Keratinocyte (primary cell): ENCODE data around the gene FHIP1A. TPM values are rescaled to one million over a fixed set of nuclear protein-coding genes. Genes with fewer than 3 reads are reported as not detected.

ENCODE experiments used
- DNase-seq: peaks from one replicate; pipeline ENCODE4 v3.0.0-alpha.2; 2011; ENCODE audit warnings: low read depth, missing footprints, low spot score
- FAIRE-seq: peaks from 2 replicates; lab custom pipeline; 2011; peaks lifted over from hg19 to GRCh38; lab: Jason Lieb, UNC
- H2AFZ ChIP-seq: 2 replicates; pipeline ENCODE4 v1.6.0; 2012; ENCODE audit warnings: low read length, control low read depth, inconsistent platforms; ENCODE audit not compliant: control insufficient read depth
- H3K27ac ChIP-seq: 2 replicates; pipeline ENCODE4 v1.5.1; 2011; ENCODE audit warnings: low read length; ENCODE audit not compliant: control insufficient read depth, insufficient read depth
- H3K27me3 ChIP-seq: 3 replicates; pipeline ENCODE4 v1.6.0; 2011; ENCODE audit warnings: low read length; ENCODE audit not compliant: control insufficient read depth, insufficient read depth; ENCODE audit errors: extremely low read depth
- H3K36me3 ChIP-seq, 2 experiments: 2 replicates in 1 of 2; 3 replicates in 1 of 2; pipeline ENCODE4 v1.5.1; 2011; ENCODE audit warnings: low read length in 2 of 2, mild to moderate bottlenecking in 1 of 2; ENCODE audit not compliant: control insufficient read depth in 2 of 2, insufficient read depth in 2 of 2; ENCODE audit errors: extremely low read depth in 1 of 2
- H3K4me1 ChIP-seq: 3 replicates; pipeline ENCODE4 v1.5.1; 2011; ENCODE audit warnings: low read length; ENCODE audit not compliant: control insufficient read depth, insufficient read depth; ENCODE audit errors: extremely low read depth
- H3K4me2 ChIP-seq: 3 replicates; pipeline ENCODE4 v1.6.0; 2011; ENCODE audit warnings: low read depth, low read length; ENCODE audit not compliant: control insufficient read depth, insufficient read depth; ENCODE audit errors: extremely low read depth
- H3K4me3 ChIP-seq, 3 experiments: fragments of 200-600 bp in 1 of 3; sonication (generic) in 1 of 3; 2 replicates in 2 of 3; 3 replicates in 1 of 3; pipeline ENCODE4 v1.5.1; 2011 to 2016; ENCODE audit warnings: low read length in 3 of 3, mild to moderate bottlenecking in 3 of 3, control low read depth in 2 of 3, inconsistent platforms in 1 of 3, low read depth in 1 of 3, mixed read lengths in 1 of 3, mixed run types in 1 of 3, moderate library complexity in 1 of 3; ENCODE audit not compliant: control insufficient read depth in 2 of 3, insufficient read depth in 2 of 3; ENCODE audit errors: extremely low read depth in 1 of 3
- H3K79me2 ChIP-seq: 2 replicates; pipeline ENCODE4 v1.6.0; 2012; ENCODE audit warnings: low read length; ENCODE audit not compliant: control insufficient read depth, insufficient read depth
- H3K9ac ChIP-seq: 3 replicates; pipeline ENCODE4 v1.6.0; 2011; ENCODE audit warnings: low read length; ENCODE audit not compliant: control insufficient read depth, insufficient read depth; ENCODE audit errors: extremely low read depth
- H3K9me1 ChIP-seq: 3 replicates; pipeline ENCODE4 v1.6.0; 2011; ENCODE audit warnings: low read length; ENCODE audit not compliant: control insufficient read depth, insufficient read depth; ENCODE audit errors: extremely low read depth
- H3K9me3 ChIP-seq: 2 replicates; pipeline ENCODE4 v1.5.1; 2012; ENCODE audit warnings: low read depth, low read length; ENCODE audit not compliant: control insufficient read depth
- H4K20me1 ChIP-seq: 3 replicates; pipeline ENCODE4 v1.6.0; 2011; ENCODE audit warnings: low read length; ENCODE audit not compliant: control insufficient read depth, insufficient read depth; ENCODE audit errors: extremely low read depth
- CTCF ChIP-seq, 3 experiments: IDR thresholded peaks in 1 of 3; conservative IDR thresholded peaks in 1 of 3; optimal IDR thresholded peaks in 1 of 3; 2 replicates in 2 of 3; 3 replicates in 1 of 3; pipeline versions ENCODE3 to v1.5.1; 2011; ENCODE audit warnings: low read length in 3 of 3, mild to moderate bottlenecking in 3 of 3, moderate library complexity in 2 of 3, control low read depth in 1 of 3, inconsistent platforms in 1 of 3; ENCODE audit not compliant: insufficient read depth in 2 of 3; ENCODE audit errors: extremely low read depth in 1 of 3
- EZH2 ChIP-seq: IDR thresholded peaks from one replicate; pipeline ENCODE4 v1.6.1; 2012; ENCODE audit warnings: inconsistent platforms, mild to moderate bottlenecking, low read length, moderate library complexity
- dilution Hi-C: fragments of 300-500 bp; cut with MboI; formaldehyde crosslinking; loops from one replicate; pipeline ENCODE4 v1.7.0; 2020; ENCODE audit warnings: low sequenced_read_pairs; ENCODE audit not compliant: extremely low pct_ligation_motif_present
- polyA plus RNA-seq, 5 experiments: library from polyadenylated mRNA; depleted of rRNA in 3 of 5; stranded (reverse) in 3 of 5; stranded (forward) in 1 of 5; unstranded in 1 of 5; fragments of >200 nt; gene quantifications; 1 replicate in 1 of 5; 2 replicates in 3 of 5; 3 replicates in 1 of 5; pipeline versions ENCODE4 v1.2.1 to v1.2.3, GENCODE V29; 2011 to 2012; ENCODE audit warnings: missing spikeins in 2 of 5, low read depth in 1 of 5, low replicate concordance in 1 of 5

Gene FHIP1A
- polyA plus RNA-seq, 1 donor (not counting 4 experiments of a cell fraction or from before 2014, with no cell fraction given) = 13.4 TPM

- DNase-seq = no peak
- Histone ChIP-seq H3K9me1 (no peaks in the 10 kb centered on the region), H3K36me3 (no peaks in the 10 kb centered on the region), H3K79me2 (peaks cover 26% of the 10 kb centered on the region), H3K27ac (no peak overlapping the region), H2AFZ (no peak overlapping the region), H4K20me1 (no peaks in the 10 kb centered on the region), H3K4me1 (peaks cover 34% of the 10 kb centered on the region), H3K27me3 (no peaks in the 10 kb centered on the region), H3K4me2 (no peak overlapping the region), H3K4me3 (no peak overlapping the region), H3K9ac (no peak overlapping the region), H3K9me3 (no peaks in the 10 kb centered on the region)
- dilution Hi-C loops = no loop called here
- FAIRE-seq = no peak
- TF ChIP-seq CTCF (optimal IDR thresholded peaks at IDR 0.05 in 1 of 3, IDR thresholded peaks at IDR 0.05 in 1 of 3, conservative IDR thresholded peaks at IDR 0.05 in 1 of 3; ENCODE audit: extremely low read depth in 1 of 3, insufficient read depth in 2 of 3, low read length in 3 of 3) = no peak
Observed at GRCh38 chr4:151407018-151407417, 2.0 kb upstream of the FHIP1A start.

DNA sequence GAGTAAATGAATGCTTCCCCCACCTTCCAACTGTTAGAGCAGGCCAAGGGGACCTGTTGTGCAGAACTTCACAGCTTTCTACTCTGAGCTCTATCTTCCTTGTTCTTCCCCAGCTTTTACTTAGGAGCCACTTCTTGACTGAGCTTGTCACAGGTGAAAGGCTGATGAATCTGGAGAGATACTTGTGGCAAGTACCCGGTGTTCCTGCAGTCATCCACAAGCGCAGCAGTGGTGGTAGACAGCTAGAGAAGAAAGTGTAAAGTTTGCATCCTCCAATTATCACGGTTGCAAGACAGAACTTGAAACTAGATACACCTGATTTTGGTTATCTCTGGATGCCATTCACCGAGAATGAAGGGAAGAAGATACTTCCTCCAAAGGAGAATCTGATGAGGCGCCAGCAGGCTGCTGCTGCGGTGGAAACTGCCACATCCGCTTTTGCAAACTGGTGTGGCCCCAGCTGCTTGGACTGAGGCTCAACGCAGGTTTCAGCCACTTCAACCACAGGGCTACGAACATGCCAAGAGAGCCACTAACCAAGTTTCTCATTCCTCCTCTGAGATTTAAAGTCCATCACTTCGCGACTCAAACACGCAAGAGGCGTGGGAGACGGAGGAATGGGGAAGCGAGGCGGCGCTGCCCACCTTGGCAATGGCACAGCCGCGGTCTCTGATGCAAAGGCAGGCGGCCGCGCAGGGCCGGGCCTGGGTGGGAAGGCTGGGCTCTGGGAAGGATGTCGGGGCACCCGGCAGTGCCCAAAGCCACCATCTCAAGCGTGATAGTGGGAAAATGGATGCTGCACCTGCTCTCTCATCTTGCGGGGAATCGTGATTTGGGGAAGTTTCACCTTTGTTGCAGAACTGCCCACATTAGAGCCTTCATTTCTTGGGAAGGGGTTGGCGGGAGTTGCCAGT, 1.3 kb upstream of the FHIP1A start:
- Histone ChIP-seq H3K4me3 (peak overlapping the region; percentile 56 to 88 (median 83)), H3K27ac (peak overlapping the region; percentile 94), H2AFZ (peak overlapping the region; percentile 95), H3K27me3 (no peaks in the 10 kb centered on the region), H4K20me1 (no peaks in the 10 kb centered on the region), H3K4me1 (peaks cover 35% of the 10 kb centered on the region), H3K36me3 (no peaks in the 10 kb centered on the region), H3K9me1 (no peaks in the 10 kb centered on the region), H3K9me3 (no peaks in the 10 kb centered on the region), H3K79me2 (peaks cover 30% of the 10 kb centered on the region), H3K9ac (peak overlapping the region; percentile 92), H3K4me2 (peak overlapping the region; percentile 100)
- peak; percentile 52 for FAIRE-seq
- peak; percentile 13 to 28 (median 20) for TF ChIP-seq CTCF (optimal IDR thresholded peaks at IDR 0.05 in 1 of 3, IDR thresholded peaks at IDR 0.05 in 1 of 3, conservative IDR thresholded peaks at IDR 0.05 in 1 of 3; ENCODE audit: extremely low read depth in 1 of 3, insufficient read depth in 2 of 3, low read length in 3 of 3)
- TF ChIP-seq EZH2 = no peak
- dilution Hi-C loops = no loop called here
- no peak for DNase-seq
